Fibroblast of lung (primary cell): ENCODE data around the gene TPT1.
"Not testable (repeated sequence)": the region's sequence is repeated elsewhere in the genome, so short reads cannot be mapped to it uniquely, and the experiment has no call there.

ENCODE experiments used
- EZH2 ChIP-seq: IDR thresholded peaks from 2 replicates; pipeline ENCODE4 v1.5.1; 2012; ENCODE audit warnings: low read length, control low read depth, mild to moderate bottlenecking; ENCODE audit errors: missing control alignments
- TF ChIP-seq, protein P1 (sequence below), 2 donors: IDR thresholded peaks in 1 of 2; conservative IDR thresholded peaks in 1 of 2; 1 replicate in 1 of 2; 2 replicates in 1 of 2; pipeline ENCODE4 v1.5.1; 2011 to 2012; ENCODE audit warnings: low read length in 2 of 2, control low read depth in 1 of 2, inconsistent platforms in 1 of 2, low read depth in 1 of 2, mild to moderate bottlenecking in 1 of 2

- TF ChIP-seq, protein P1, sequence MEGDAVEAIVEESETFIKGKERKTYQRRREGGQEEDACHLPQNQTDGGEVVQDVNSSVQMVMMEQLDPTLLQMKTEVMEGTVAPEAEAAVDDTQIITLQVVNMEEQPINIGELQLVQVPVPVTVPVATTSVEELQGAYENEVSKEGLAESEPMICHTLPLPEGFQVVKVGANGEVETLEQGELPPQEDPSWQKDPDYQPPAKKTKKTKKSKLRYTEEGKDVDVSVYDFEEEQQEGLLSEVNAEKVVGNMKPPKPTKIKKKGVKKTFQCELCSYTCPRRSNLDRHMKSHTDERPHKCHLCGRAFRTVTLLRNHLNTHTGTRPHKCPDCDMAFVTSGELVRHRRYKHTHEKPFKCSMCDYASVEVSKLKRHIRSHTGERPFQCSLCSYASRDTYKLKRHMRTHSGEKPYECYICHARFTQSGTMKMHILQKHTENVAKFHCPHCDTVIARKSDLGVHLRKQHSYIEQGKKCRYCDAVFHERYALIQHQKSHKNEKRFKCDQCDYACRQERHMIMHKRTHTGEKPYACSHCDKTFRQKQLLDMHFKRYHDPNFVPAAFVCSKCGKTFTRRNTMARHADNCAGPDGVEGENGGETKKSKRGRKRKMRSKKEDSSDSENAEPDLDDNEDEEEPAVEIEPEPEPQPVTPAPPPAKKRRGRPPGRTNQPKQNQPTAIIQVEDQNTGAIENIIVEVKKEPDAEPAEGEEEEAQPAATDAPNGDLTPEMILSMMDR (conservative IDR thresholded peaks at IDR 0.05 in 1 of 2, IDR thresholded peaks at IDR 0.05 in 1 of 2; ENCODE audit: low read depth in 1 of 2, low read length in 2 of 2): not testable (repeated sequence)
- not testable (repeated sequence) for TF ChIP-seq EZH2
Observed at GRCh38 chr13:45378786-45379185, 37.8 kb upstream of the TPT1 start.
